Measurements from ENCODE around the gene PML. TPM values are rescaled to one million over a fixed set of nuclear protein-coding genes. Genes with fewer than 3 reads are reported as not detected.
A peak's percentile ranks its signal among the peaks of the same experiment; 100 is the strongest.
"Not testable (repeated sequence)": the region's sequence is repeated elsewhere in the genome, so short reads cannot be mapped to it uniquely, and the experiment has no call there.

Gene PML
- total and polyA plus RNA-seq, 9 donors = 20.7 to 60.8 (median 49.4) TPM

DNA sequence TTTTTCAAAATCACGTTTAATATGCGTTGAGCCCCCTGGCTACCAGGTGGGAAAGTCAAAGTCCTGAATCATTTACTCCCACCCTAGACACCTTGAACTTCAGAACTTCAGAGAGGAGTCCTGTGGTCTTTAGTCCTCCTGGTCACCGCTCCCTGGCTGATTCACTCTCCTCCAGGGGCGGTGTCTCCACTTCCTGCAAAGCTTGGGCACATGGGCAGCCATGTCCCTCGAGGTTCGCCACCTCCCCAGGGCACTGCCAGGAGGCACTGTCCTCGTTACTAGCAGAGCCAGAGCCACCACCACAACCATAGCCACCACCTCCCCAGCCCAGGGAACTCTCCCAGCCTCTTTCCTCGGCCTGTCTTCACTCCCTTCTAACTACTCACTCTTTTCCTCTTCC is 37.2 kb upstream of the PML start:
- no peaks in the 10 kb centered on the region for H3K27me3 ChIP-seq
- intact Hi-C loops (cut with DNase I) = loop anchor here in 2 of 4 donors (10.0 kb wide), 2 partner anchors 348 to 358 kb away; no protein-coding TSS in a partner anchor
- H3K36me3 ChIP-seq = no peaks in the 10 kb centered on the region
- no peak for TF ChIP-seq EP300 (IDR thresholded peaks at IDR 0.05)
- no peak for TF ChIP-seq POLR2A (IDR thresholded peaks at IDR 0.05)
- TF ChIP-seq, protein P1, sequence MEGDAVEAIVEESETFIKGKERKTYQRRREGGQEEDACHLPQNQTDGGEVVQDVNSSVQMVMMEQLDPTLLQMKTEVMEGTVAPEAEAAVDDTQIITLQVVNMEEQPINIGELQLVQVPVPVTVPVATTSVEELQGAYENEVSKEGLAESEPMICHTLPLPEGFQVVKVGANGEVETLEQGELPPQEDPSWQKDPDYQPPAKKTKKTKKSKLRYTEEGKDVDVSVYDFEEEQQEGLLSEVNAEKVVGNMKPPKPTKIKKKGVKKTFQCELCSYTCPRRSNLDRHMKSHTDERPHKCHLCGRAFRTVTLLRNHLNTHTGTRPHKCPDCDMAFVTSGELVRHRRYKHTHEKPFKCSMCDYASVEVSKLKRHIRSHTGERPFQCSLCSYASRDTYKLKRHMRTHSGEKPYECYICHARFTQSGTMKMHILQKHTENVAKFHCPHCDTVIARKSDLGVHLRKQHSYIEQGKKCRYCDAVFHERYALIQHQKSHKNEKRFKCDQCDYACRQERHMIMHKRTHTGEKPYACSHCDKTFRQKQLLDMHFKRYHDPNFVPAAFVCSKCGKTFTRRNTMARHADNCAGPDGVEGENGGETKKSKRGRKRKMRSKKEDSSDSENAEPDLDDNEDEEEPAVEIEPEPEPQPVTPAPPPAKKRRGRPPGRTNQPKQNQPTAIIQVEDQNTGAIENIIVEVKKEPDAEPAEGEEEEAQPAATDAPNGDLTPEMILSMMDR (IDR thresholded peaks at IDR 0.05) = no peak
- no peaks in the 10 kb centered on the region for H3K9me3 ChIP-seq
- H3K4me1 ChIP-seq (ENCODE audit: insufficient read depth) = peaks cover 5% of the 10 kb centered on the region
- H3K4me3 ChIP-seq = no peak overlapping the region
- WGBS, 3 donors = 79 to 90% (median 80%) methylated on average over 8 of the region's 8 CpGs
- DNase-seq = peak in 3 of 5 donors; percentile 15 to 26 (median 21)
- H3K27ac ChIP-seq = no peak overlapping the region

DNA sequence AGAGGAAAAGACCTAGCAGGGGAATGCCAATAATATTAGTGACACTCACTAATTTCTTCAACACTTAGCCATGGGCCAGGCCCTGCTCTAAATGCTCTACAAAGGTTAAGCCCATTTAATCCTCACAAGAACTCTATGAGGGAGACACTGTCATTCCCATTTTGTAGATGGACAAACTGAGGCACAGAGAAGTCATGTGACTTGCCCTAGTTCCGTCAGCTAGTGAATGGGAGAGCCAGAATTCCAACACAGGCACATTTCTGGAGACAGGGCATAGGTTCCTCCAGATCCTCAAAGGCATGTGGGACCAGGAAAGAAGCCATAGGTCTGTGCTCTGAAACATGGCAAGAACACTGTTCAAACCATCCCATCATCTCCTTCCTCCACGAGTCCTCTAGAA is 36.7 kb upstream of the PML start:
- no peak overlapping the region for H3K27ac ChIP-seq
- 82 to 83% (median 82%) methylated on average over 2 of the region's 2 CpGs for WGBS, 3 donors
- H3K9me3 ChIP-seq = no peaks in the 10 kb centered on the region
- H3K4me1 ChIP-seq (ENCODE audit: insufficient read depth) = no peaks in the 10 kb centered on the region
- no peaks in the 10 kb centered on the region for H3K36me3 ChIP-seq
- H3K27me3 ChIP-seq = no peaks in the 10 kb centered on the region
- DNase-seq = no peak
- intact Hi-C loops (cut with DNase I) = loop anchor here in 2 of 4 donors (10.0 kb wide), 2 partner anchors 347 to 357 kb away; no protein-coding TSS in a partner anchor
- no peak overlapping the region for H3K4me3 ChIP-seq
- TF ChIP-seq, protein P1 (IDR thresholded peaks at IDR 0.05) = no peak
- TF ChIP-seq POLR2A (IDR thresholded peaks at IDR 0.05) (no peak), EP300 (IDR thresholded peaks at IDR 0.05) (no peak)

DNA sequence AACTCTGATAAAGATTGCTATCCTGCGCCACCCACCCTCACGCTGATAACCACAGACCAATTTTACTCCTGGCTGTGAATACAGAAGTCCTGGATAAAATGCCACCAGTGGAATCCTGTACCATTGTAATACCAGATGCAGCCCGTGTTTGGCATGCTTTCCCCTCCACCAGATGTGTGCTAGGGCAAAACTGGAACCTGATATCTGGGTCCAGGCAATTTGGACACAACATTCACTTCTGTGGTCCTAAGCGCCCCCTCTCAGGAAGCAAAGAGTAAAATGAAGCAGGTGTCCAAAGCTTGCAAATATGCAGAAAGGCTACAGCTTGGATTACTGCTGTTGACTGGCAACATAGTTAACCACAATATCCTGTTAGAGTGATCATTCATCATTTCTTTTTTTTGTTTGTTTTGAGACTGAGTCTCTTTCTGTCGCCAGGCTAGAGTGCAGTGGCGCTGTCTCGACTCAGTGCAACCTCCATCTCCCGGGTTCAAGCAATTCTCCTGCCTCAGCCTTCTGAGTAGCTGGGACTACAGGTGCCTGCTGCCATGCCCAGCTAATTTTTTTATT is 35.4 kb upstream of the PML start:
- Histone ChIP-seq H3K9me3 (no peaks in the 10 kb centered on the region), H3K36me3 (no peaks in the 10 kb centered on the region), H3K27ac (no peak overlapping the region), H3K4me1 (ENCODE audit: insufficient read depth) (no peaks in the 10 kb centered on the region), H3K27me3 (no peaks in the 10 kb centered on the region), H3K4me3 (no peak overlapping the region)
- WGBS, 3 donors = 41 to 61% (median 43%) methylated on average over 8 of the region's 8 CpGs
- peak in 3 of 5 donors; percentile 3 to 7 (median 4) for DNase-seq
- intact Hi-C loops (cut with DNase I) = loop anchor here in 2 of 4 donors (10.0 kb wide), 2 partner anchors 346 to 356 kb away; no protein-coding TSS in a partner anchor
- TF ChIP-seq POLR2A (IDR thresholded peaks at IDR 0.05) = no peak
- TF ChIP-seq, protein P1 (IDR thresholded peaks at IDR 0.05) = no peak
- no peak for TF ChIP-seq EP300 (IDR thresholded peaks at IDR 0.05)

DNA sequence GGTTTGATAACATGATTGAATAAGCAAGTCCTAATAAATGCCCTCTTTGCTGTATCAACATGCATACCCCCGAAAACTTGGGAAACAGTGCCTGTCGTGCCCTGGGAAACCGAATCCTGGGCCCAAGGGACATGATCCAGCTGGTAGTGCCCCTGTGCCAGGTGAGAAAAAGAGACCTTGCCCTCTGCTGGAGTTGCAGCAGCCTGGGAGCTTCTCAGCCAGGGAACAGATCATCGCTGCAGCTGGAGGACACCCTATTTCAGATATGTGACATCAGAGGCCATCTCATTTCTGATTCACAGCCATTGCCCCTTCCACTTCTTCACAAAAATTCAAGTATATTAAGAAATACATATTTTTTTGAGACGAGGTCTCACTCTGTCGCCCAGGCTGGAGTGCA is 34.7 kb upstream of the PML start:
- intact Hi-C loops (cut with DNase I) = loop anchor here in 2 of 4 donors (10.0 kb wide), 2 partner anchors 345 to 355 kb away; no protein-coding TSS in a partner anchor
- DNase-seq = peak in 2 of 5 donors; percentile 10 to 12

DNA sequence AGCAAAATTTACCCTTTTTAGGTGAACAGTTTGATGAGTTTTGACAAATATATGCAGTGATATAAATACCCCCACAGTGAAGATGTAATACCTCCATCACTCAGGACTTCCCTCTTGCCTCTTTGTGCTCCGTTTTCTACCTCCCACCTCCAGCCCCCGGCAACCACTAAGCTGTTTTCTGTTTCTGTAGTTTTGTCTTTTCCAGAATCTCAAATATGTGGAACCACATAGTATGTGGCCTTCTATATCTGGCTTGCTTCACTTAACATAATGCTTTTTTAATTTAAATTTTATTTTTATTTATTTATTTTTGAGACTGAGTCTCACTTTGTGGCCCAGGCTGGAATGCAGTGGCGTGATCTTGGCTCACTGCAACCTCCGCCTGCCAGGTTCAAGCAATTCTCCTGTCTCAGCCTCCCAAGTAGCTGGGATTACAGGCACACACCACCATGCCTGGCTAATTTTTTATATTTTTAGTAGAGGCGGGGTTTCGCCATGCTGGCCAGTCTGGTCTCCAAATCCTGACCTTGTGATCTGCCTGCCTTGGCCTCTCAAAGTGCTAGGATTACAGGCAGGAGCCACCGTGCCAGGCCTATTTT is 33.9 kb upstream of the PML start:
- H3K4me1 ChIP-seq (ENCODE audit: insufficient read depth); H3K4me3 ChIP-seq; H3K36me3 ChIP-seq; H3K27ac ChIP-seq; H3K9me3 ChIP-seq; intact Hi-C loops (cut with DNase I); H3K27me3 ChIP-seq: not testable (repeated sequence)
- 88 to 94% (median 90%) methylated on average over 7 of the region's 7 CpGs for WGBS, 3 donors
- DNase-seq = peak in 3 of 5 donors; percentile 7 to 16 (median 8)

More for the DNA sequence above, 34.7 kb upstream of the PML start:
- Histone ChIP-seq H3K9me3 (no peaks in the 10 kb centered on the region), H3K27me3 (no peaks in the 10 kb centered on the region), H3K36me3 (no peaks in the 10 kb centered on the region), H3K4me3 (no peak overlapping the region), H3K4me1 (ENCODE audit: insufficient read depth) (no peaks in the 10 kb centered on the region), H3K27ac (no peak overlapping the region)
- TF ChIP-seq EP300 (IDR thresholded peaks at IDR 0.05) (no peak), POLR2A (IDR thresholded peaks at IDR 0.05) (no peak)
- TF ChIP-seq, protein P1 (IDR thresholded peaks at IDR 0.05) = no peak
- 83 to 91% (median 85%) methylated on average over 6 of the region's 6 CpGs for WGBS, 3 donors

Data from ovary (tissue), 9 donors.